WTC11 (cell line): ENCODE results near the gene SWI5. TPM values are rescaled to one million over a fixed set of nuclear protein-coding genes. Genes with fewer than 3 reads are reported as not detected.
A peak's percentile ranks its signal among the peaks of the same experiment; 100 is the strongest.

ENCODE experiments used
- ATAC-seq: fragments of 200-7000 bp; cut with Tn5 transposase; 2 replicates; pipeline ENCODE4 v1.10.0; 2021; ENCODE audit warnings: mild to moderate bottlenecking, moderate library complexity
- CTCF ChIA-PET: fragments of 300-600 bp; sonication (Branson Sonifier 250); formaldehyde crosslinking; loops from one replicate; lab custom pipeline; 2021; ENCODE audit warnings: antibody characterized with exemption; lab: Charles Lee
- POLR2A ChIA-PET: fragments of 350-600 bp; sonication (Branson Sonifier 250); formaldehyde crosslinking; loops from one replicate; lab custom pipeline; 2021; ENCODE audit warnings: antibody characterized with exemption; lab: Charles Lee
- DNase-seq: peaks from one replicate; pipeline ENCODE4 v3.0.0; 2021; ENCODE audit warnings: low spot score
- H3K27ac Mint-ChIP-seq: 2 replicates; pipeline ENCODE4 v1.8.0; 2021; ENCODE audit warnings: mixed read lengths
- H3K27me3 Mint-ChIP-seq: 2 replicates; pipeline ENCODE4 v1.8.0; 2021; ENCODE audit warnings: low read depth, mild to moderate bottlenecking, moderate library complexity, mixed read lengths
- H3K36me3 Mint-ChIP-seq: 2 replicates; pipeline ENCODE4 v1.8.0; 2021; ENCODE audit warnings: mixed read lengths
- H3K4me1 Mint-ChIP-seq: 2 replicates; pipeline ENCODE4 v1.8.0; 2022; ENCODE audit warnings: mixed read lengths
- H3K4me3 Mint-ChIP-seq: 2 replicates; pipeline ENCODE4 v1.8.0; 2021; ENCODE audit warnings: mild to moderate bottlenecking, moderate library complexity, mixed read lengths
- H3K9me3 Mint-ChIP-seq: 2 replicates; pipeline ENCODE4 v1.8.0; 2021; ENCODE audit warnings: mixed read lengths
- CBFB ChIP-seq: sonication (generic); formaldehyde crosslinking; IDR thresholded peaks from 2 replicates; pipeline ENCODE4 v1.8.1; 2022; ENCODE audit warnings: mild to moderate bottlenecking, low read depth, missing genetic modification reagents
- ELF4 ChIP-seq: sonication (generic); formaldehyde crosslinking; IDR thresholded peaks from 2 replicates; pipeline ENCODE4 v1.8.1; 2022; ENCODE audit warnings: low read depth, mild to moderate bottlenecking, moderate library complexity, missing genetic modification reagents
- FOXP4 ChIP-seq: sonication (generic); formaldehyde crosslinking; IDR thresholded peaks from 2 replicates; pipeline ENCODE4 v1.8.0; 2022; ENCODE audit warnings: mild to moderate bottlenecking, missing genetic modification reagents
- IRF2 ChIP-seq: sonication (generic); formaldehyde crosslinking; IDR thresholded peaks from 2 replicates; pipeline ENCODE4 v1.8.0; 2022; ENCODE audit warnings: low read depth, missing genetic modification reagents, borderline replicate concordance
- JUN ChIP-seq: sonication (generic); formaldehyde crosslinking; IDR thresholded peaks from 2 replicates; pipeline ENCODE4 v1.8.0; 2023; ENCODE audit warnings: mild to moderate bottlenecking, missing genetic modification reagents
- NFE2L1 ChIP-seq: sonication (generic); formaldehyde crosslinking; IDR thresholded peaks from 2 replicates; pipeline ENCODE4 v1.8.1; 2023; ENCODE audit warnings: missing genetic modification reagents
- SMAD3 ChIP-seq: sonication (generic); formaldehyde crosslinking; IDR thresholded peaks from 2 replicates; pipeline ENCODE4 v1.8.0; 2022; ENCODE audit warnings: missing genetic modification reagents, mild to moderate bottlenecking, borderline replicate concordance
- SP1 ChIP-seq: sonication (generic); formaldehyde crosslinking; conservative IDR thresholded peaks from 2 replicates; pipeline ENCODE4 v1.8.1; 2022; ENCODE audit warnings: missing genetic modification reagents
- ZNF121 ChIP-seq: sonication (generic); formaldehyde crosslinking; IDR thresholded peaks from 2 replicates; pipeline ENCODE4 v1.8.0; 2023; ENCODE audit warnings: missing genetic modification reagents
- ZNF416 ChIP-seq: fragments of 250-450 bp; sonication (Bioruptor Pico); IDR thresholded peaks from 2 replicates; pipeline ENCODE4 v1.9.0; 2021; ENCODE audit warnings: mild to moderate bottlenecking, inconsistent platforms
- ZNF423 ChIP-seq: fragments of 250-450 bp; sonication (Bioruptor Pico); IDR thresholded peaks from 2 replicates; pipeline ENCODE4 v2.1.2; 2022; ENCODE audit warnings: mild to moderate bottlenecking, moderate library complexity
- ZSCAN18 ChIP-seq: fragments of 250-450 bp; sonication (Bioruptor Pico); IDR thresholded peaks from 2 replicates; pipeline ENCODE4 v2.1.2; 2022; ENCODE audit warnings: mild to moderate bottlenecking, moderate library complexity
- total RNA-seq: library from RNA; stranded (reverse); gene quantifications from 3 replicates; pipeline ENCODE4 v1.2.3, GENCODE V29; 2021
- TF ChIP-seq, protein P1 (sequence below): sonication (generic); formaldehyde crosslinking; IDR thresholded peaks from 2 replicates; pipeline ENCODE4 v1.8.1; 2023; ENCODE audit warnings: mild to moderate bottlenecking, missing genetic modification reagents
- TF ChIP-seq, protein P2 (sequence below): sonication (generic); formaldehyde crosslinking; IDR thresholded peaks from 2 replicates; pipeline ENCODE4 v1.8.0; 2023; ENCODE audit warnings: mild to moderate bottlenecking, missing genetic modification reagents

The SWI5 gene
- total RNA-seq, 1 experiment from 2014 or later, result 26.2 TPM

GRCh38 chr9:128249558-128249907, 26.5 kb upstream of the SWI5 start:
- ChIA-PET POLR2A (interaction anchor here (1.4 to 2.0 kb wide), 2 partner anchors 16 to 26 kb away, joined by 7 to 9 read pairs; partner anchors contain the start of genes GOLGA2 and SWI5), CTCF (interaction anchor here (0.7 to 1.9 kb wide), 11 partner anchors 9 to 171 kb away, joined by 3 to 23 read pairs (median 6); partner anchors contain the start of genes CERCAM, CIZ1, GOLGA2 and SWI5)
- Mint-ChIP-seq H3K9me3 (no peaks in the 10 kb centered on the region), H3K4me3 (peak overlapping the region; percentile 85), H3K36me3 (peaks cover 4% of the 10 kb centered on the region), H3K27ac (peak overlapping the region; percentile 83), H3K27me3 (peaks cover 9% of the 10 kb centered on the region), H3K4me1 (peaks cover 35% of the 10 kb centered on the region)
- TF ChIP-seq CBFB (CRISPR knock-in tag) (no peak), ZSCAN18 (CRISPR knock-in tag) (no peak), ZNF416 (CRISPR knock-in tag) (no peak), IRF2 (CRISPR knock-in tag) (no peak), JUN (no peak)
- TF ChIP-seq, protein P1, sequence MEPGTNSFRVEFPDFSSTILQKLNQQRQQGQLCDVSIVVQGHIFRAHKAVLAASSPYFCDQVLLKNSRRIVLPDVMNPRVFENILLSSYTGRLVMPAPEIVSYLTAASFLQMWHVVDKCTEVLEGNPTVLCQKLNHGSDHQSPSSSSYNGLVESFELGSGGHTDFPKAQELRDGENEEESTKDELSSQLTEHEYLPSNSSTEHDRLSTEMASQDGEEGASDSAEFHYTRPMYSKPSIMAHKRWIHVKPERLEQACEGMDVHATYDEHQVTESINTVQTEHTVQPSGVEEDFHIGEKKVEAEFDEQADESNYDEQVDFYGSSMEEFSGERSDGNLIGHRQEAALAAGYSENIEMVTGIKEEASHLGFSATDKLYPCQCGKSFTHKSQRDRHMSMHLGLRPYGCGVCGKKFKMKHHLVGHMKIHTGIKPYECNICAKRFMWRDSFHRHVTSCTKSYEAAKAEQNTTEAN, result no peak
- TF ChIP-seq, protein P2, sequence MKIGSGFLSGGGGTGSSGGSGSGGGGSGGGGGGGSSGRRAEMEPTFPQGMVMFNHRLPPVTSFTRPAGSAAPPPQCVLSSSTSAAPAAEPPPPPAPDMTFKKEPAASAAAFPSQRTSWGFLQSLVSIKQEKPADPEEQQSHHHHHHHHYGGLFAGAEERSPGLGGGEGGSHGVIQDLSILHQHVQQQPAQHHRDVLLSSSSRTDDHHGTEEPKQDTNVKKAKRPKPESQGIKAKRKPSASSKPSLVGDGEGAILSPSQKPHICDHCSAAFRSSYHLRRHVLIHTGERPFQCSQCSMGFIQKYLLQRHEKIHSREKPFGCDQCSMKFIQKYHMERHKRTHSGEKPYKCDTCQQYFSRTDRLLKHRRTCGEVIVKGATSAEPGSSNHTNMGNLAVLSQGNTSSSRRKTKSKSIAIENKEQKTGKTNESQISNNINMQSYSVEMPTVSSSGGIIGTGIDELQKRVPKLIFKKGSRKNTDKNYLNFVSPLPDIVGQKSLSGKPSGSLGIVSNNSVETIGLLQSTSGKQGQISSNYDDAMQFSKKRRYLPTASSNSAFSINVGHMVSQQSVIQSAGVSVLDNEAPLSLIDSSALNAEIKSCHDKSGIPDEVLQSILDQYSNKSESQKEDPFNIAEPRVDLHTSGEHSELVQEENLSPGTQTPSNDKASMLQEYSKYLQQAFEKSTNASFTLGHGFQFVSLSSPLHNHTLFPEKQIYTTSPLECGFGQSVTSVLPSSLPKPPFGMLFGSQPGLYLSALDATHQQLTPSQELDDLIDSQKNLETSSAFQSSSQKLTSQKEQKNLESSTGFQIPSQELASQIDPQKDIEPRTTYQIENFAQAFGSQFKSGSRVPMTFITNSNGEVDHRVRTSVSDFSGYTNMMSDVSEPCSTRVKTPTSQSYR (CRISPR knock-in tag), result no peak
- DNase-seq (no peak), ATAC-seq (no peak)

DNA sequence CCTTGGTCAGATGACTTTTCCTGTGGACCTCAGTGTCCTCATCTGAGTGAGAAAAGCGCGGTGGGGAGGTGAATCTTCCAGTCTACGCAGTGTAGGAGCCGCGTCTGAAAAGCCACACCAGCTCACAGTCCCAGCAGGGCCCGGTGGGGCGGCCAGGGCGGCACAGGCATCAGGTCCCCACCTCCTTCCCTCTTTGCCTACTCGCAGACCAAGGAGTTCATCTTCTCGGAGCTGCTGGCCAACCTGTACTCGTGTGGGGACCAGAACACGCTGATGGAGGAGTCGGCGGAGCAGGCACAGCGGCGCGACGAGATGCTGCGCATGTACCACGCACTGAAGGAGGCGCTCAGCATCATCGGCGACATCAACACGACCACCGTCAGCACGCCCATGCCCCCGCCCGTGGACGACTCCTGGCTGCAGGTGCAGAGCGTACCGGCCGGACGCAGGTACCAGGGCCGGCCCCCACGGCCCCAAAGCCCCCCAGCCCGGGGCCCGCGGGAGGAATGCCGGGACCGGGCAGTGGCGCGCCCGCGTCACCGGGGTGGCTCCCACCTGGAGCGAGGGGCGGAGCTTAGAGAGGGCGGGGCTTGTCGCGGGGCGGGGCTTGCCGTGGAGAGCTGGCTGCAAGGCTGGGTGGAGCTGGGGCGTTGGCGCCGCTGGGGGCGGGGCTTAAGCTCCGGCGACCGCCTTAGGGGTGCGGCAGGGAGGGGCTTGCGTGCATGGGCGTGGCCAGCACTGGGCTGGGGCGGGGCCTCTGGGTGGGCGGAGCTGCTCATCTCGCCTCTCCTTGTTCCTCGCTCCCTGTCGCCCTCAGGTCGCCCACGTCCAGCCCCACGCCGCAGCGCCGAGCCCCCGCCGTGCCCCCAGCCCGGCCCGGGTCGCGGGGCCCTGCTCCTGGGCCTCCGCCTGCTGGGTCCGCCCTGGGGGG, 25.9 kb upstream of the SWI5 start:
- TF ChIP-seq ELF4 (CRISPR knock-in tag) (no peak), FOXP4 (peak; percentile 31; the same call in 1 of the 2 replicates), SP1 (CRISPR knock-in tag) (peak; percentile 75), NFE2L1 (no peak), ZNF121 (CRISPR knock-in tag) (peak; percentile 89), ZNF423 (CRISPR knock-in tag) (peak; percentile 64; the same call in 1 of the 2 replicates), ZNF416 (CRISPR knock-in tag) (0 out of 2 replicates have a peak, but pooled peaks have one; percentile 31), SMAD3 (peak; percentile 44; the same call in 1 of the 2 replicates)
- Mint-ChIP-seq H3K36me3 (peaks cover 4% of the 10 kb centered on the region), H3K27me3 (peaks cover 9% of the 10 kb centered on the region), H3K4me1 (peaks cover 41% of the 10 kb centered on the region), H3K27ac (peak overlapping the region; percentile 83), H3K9me3 (no peaks in the 10 kb centered on the region), H3K4me3 (peak overlapping the region; percentile 85)
- ATAC-seq (peak; percentile 91), DNase-seq (peak; percentile 98)
- ChIA-PET POLR2A (interaction anchor here (0.8 to 2.0 kb wide), 5 partner anchors 9 to 121 kb away, joined by 3 to 9 read pairs (median 4); partner anchors contain the start of genes GOLGA2, SWI5 and URM1), CTCF (interaction anchor here (0.5 to 1.9 kb wide), 26 partner anchors 9 to 189 kb away, joined by 3 to 23 read pairs (median 4); partner anchors contain the start of genes CERCAM, CIZ1, GOLGA2 and SWI5)
